ENCODE results near the gene RAVER1.

DNA sequence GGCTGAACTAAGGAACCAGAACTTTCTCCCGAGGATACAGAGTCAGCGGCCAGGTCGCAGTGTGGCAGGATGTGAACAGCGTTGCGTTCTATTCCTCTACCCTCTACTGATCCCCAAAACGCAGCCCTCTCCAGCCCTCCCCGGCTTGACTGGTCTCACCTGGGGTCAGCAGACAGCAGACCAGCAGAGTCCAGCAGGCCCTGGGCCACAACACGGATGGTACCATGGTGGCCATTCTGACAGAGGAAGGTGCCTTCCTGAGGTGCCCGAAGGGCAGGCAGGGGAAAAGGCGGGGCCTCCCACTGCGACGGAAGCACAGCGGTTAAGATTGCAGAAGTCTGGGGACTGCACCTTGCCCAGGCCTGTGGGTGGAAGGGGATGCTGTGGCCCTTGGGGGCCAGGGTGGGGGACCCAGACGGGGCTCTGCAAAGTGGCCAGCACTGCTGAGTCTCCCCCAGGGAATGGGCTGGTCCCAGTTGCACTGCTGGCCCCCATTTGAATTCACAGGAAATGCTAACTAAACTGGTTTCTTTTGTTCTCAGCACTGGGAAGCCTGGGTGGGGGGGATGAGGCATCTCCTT, 6.1 kb upstream of the RAVER1 start, which contains the start of gene ICAM3:
- TF ChIP-seq GATA2 (IDR thresholded peaks at IDR 0.05; ENCODE audit: low read depth, low read length): no peak
- TF ChIP-seq GATA3 (IDR thresholded peaks at IDR 0.05; ENCODE audit: low read depth, low read length): no peak
